SU-DHL-6 (cell line): ENCODE measurements around the gene IGLL5.

ENCODE experiments used
- H2AFZ ChIP-seq: fragments of 200-600 bp; sonication (generic); 2 replicates; pipeline ENCODE4 v1.6.1; 2014; ENCODE audit warnings: low read depth, mild to moderate bottlenecking, moderate library complexity, mixed read lengths, antibody characterized with exemption, low read length; ENCODE audit not compliant: severe bottlenecking
- H3F3A ChIP-seq: fragments of 200-600 bp; shearing (Covaris generic); 2 replicates; pipeline ENCODE4 v1.6.0; 2016; ENCODE audit warnings: antibody characterized with exemption, mild to moderate bottlenecking; ENCODE audit not compliant: insufficient read depth
- H3K27ac ChIP-seq: fragments of 200-600 bp; sonication (generic); 2 replicates; pipeline ENCODE4 v1.5.1; 2016; ENCODE audit warnings: low read depth, mild to moderate bottlenecking, low read length, moderate library complexity, mixed read lengths
- H3K27me3 ChIP-seq: fragments of 200-600 bp; sonication (generic), shearing (Covaris generic); 2 replicates; pipeline ENCODE4 v1.6.0; 2014; ENCODE audit warnings: mild to moderate bottlenecking, low read length
- H3K36me3 ChIP-seq: fragments of 200-600 bp; sonication (generic); 2 replicates; pipeline ENCODE4 v1.6.1; 2014; ENCODE audit warnings: mild to moderate bottlenecking, low read length, mixed read lengths
- H3K4me2 ChIP-seq: fragments of 300-600, 200-600 bp; shearing (Covaris generic), sonication (generic); 2 replicates; pipeline ENCODE4 v1.6.0; 2014; ENCODE audit warnings: low read length, low read depth, mild to moderate bottlenecking; ENCODE audit not compliant: poor library complexity, severe bottlenecking
- H3K4me3 ChIP-seq: fragments of 200-600 bp; sonication (generic); 2 replicates; pipeline ENCODE4 v1.5.1; 2014; ENCODE audit warnings: antibody characterized with exemption, low read length, mild to moderate bottlenecking, mixed read lengths; ENCODE audit not compliant: insufficient read depth, poor library complexity, severe bottlenecking
- H3K79me2 ChIP-seq: fragments of 200-600 bp; sonication (generic); 2 replicates; pipeline ENCODE4 v1.6.1; 2014; ENCODE audit warnings: mild to moderate bottlenecking, low read length, moderate library complexity; ENCODE audit not compliant: insufficient read depth
- H3K9ac ChIP-seq: fragments of 200-600 bp; sonication (generic); 2 replicates; pipeline ENCODE4 v1.7.0; 2014; ENCODE audit warnings: mild to moderate bottlenecking, low read length
- H3K9me2 ChIP-seq: fragments of 200-600 bp; sonication (generic); replicated peaks from 2 replicates; pipeline ENCODE4 v1.6.1; 2014; ENCODE audit warnings: low read length; ENCODE audit not compliant: insufficient read depth
- H3K9me3 ChIP-seq: fragments of 200-600 bp; sonication (generic); 2 replicates; pipeline ENCODE4 v1.6.1; 2014; ENCODE audit warnings: low read length, mixed read lengths; ENCODE audit not compliant: insufficient read depth
- H4K20me1 ChIP-seq: fragments of 200-600 bp; sonication (generic); 2 replicates; pipeline ENCODE4 v1.6.1; 2014; ENCODE audit warnings: low read depth, mild to moderate bottlenecking, antibody characterized with exemption, low read length, moderate library complexity, mixed read lengths
- EZH2phosphoT487 ChIP-seq: fragments of 200-600 bp; sonication (generic), shearing (Covaris generic); conservative IDR thresholded peaks from 2 replicates; pipeline ENCODE4 v1.6.1; 2018; ENCODE audit warnings: mild to moderate bottlenecking, antibody characterized with exemption, low read length, moderate library complexity, mixed read lengths
- TF ChIP-seq, protein P1 (sequence below): fragments of 200-600 bp; sonication (generic); IDR thresholded peaks from one replicate; pipeline ENCODE4 v1.5.1; 2017; ENCODE audit warnings: antibody characterized with exemption, mild to moderate bottlenecking, low read length, moderate library complexity; ENCODE audit not compliant: insufficient read depth, poor library complexity, severe bottlenecking

Gene IGLL5

DNA sequence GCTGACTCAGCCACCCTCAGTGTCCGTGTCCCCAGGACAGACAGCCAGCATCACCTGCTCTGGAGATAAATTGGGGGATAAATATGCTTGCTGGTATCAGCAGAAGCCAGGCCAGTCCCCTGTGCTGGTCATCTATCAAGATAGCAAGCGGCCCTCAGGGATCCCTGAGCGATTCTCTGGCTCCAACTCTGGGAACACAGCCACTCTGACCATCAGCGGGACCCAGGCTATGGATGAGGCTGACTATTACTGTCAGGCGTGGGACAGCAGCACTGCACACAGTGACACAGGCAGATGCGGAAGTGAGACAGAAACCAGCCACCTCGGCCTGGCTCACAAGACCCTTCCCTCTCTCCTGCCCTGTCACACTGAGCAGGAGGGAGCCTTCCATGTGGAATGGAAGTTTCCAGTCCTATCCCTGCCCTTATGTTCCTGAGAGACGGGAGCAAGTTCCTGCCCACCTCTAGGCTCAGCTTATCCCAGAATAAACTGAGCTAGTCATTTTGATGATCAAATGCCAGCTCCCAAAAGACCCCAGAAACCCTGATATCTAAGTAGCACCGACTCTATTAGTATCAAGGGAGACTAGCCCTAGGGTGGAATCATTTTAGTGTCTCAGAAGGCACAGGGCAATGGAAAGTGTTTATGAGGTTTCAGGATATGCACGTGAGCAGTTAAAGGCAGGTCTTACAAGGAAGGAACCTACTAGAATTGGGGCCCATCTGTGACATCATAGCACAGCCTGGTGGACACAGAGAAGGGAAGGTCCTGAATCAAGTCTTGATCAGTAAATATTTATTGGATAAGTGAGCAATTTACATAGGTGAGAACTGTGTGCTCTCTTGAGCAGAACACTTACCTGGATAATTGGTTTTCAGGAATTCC, 6.3 kb upstream of the IGLL5 start:
- TF ChIP-seq EZH2phosphoT487 = no peak
- TF ChIP-seq, protein P1, sequence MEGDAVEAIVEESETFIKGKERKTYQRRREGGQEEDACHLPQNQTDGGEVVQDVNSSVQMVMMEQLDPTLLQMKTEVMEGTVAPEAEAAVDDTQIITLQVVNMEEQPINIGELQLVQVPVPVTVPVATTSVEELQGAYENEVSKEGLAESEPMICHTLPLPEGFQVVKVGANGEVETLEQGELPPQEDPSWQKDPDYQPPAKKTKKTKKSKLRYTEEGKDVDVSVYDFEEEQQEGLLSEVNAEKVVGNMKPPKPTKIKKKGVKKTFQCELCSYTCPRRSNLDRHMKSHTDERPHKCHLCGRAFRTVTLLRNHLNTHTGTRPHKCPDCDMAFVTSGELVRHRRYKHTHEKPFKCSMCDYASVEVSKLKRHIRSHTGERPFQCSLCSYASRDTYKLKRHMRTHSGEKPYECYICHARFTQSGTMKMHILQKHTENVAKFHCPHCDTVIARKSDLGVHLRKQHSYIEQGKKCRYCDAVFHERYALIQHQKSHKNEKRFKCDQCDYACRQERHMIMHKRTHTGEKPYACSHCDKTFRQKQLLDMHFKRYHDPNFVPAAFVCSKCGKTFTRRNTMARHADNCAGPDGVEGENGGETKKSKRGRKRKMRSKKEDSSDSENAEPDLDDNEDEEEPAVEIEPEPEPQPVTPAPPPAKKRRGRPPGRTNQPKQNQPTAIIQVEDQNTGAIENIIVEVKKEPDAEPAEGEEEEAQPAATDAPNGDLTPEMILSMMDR = peak; percentile 8
- H3K4me2 ChIP-seq = peak overlapping the region; percentile 65
- no peaks in the 10 kb centered on the region for H4K20me1 ChIP-seq
- H3K79me2 ChIP-seq = peaks cover 12% of the 10 kb centered on the region
- no peak overlapping the region for H2AFZ ChIP-seq
- no peaks in the 10 kb centered on the region for H3K36me3 ChIP-seq
- H3K27me3 ChIP-seq = no peaks in the 10 kb centered on the region
- peaks cover 78% of the 10 kb centered on the region for H3F3A ChIP-seq
- peak overlapping the region; percentile 29 for H3K4me3 ChIP-seq
- peak overlapping the region; percentile 98 for H3K27ac ChIP-seq
- H3K9me3 ChIP-seq = no peaks in the 10 kb centered on the region
- H3K9ac ChIP-seq = peak overlapping the region; percentile 66
- no peaks in the 10 kb centered on the region for H3K9me2 ChIP-seq

DNA sequence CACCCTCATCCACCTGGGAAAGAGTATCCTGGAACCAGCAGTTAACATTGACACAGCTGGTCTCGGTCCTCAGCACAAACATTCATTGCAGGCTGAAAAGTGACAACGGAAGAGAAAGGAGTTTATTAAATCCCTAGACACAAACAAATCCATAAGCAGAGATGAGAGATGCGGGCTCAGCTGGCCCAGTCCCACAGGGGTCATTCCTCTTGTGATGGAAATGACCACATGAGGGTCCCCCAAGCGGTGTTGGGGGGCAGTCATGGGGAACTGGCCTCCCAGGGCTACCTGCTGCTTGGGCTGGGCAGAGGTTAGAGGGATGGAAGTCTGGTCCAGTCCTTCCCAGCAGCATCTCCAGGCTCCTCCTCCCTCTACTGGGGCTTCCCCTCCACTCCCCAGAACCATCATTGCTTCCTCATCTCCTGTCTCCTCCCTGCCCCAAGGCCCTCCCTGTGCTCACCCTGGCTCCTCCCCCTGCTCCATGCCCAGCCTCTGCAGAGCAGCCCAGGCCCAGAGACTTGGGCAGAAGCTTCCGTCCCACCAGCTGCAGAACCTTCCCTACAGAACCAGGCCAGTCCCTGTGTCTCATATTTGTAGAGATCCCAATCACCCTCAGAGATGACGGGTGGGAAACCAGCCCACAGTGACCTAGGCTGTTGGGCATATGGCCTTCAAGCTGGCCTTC, 5.4 kb upstream of the IGLL5 start:
- no peak for TF ChIP-seq EZH2phosphoT487
- Histone ChIP-seq H3K9ac (peak overlapping the region; percentile 66), H3K27ac (peak overlapping the region; percentile 98), H2AFZ (no peak overlapping the region), H3K9me3 (no peaks in the 10 kb centered on the region), H4K20me1 (no peaks in the 10 kb centered on the region), H3F3A (peaks cover 86% of the 10 kb centered on the region), H3K9me2 (no peaks in the 10 kb centered on the region), H3K4me2 (peak overlapping the region; percentile 65), H3K36me3 (no peaks in the 10 kb centered on the region), H3K27me3 (no peaks in the 10 kb centered on the region), H3K4me3 (peak overlapping the region; percentile 42), H3K79me2 (peaks cover 20% of the 10 kb centered on the region)

DNA sequence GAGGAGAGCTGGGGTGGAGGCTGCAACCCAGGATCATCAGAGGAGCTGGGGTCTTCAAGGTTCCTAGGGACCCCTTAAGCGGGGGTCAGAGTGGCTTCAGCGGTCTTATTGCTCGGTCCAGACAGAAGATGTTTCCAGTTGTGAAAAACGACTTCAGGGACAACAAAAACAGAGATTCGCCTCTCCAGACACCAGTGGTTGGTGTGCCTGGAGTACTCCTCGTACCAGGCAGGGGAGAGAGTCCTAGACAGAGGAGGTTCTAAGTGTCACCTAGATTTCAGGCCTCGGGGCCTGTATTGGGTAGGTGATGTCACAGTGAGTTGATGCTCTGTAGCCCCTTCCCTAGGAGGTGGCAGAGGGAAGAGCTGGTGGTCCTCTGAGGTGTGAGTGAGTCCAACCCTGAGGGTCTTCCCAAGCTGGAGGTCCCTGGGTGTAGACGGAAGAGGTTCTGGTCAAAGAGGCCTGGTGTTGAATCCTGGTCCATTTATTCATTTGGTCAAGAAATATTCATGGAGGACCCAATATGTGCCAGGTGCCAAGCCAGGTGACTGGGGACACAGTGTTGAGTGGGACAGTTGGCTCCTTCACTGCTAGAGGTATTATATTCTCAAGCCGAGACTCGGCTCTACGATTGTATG, 4.4 kb upstream of the IGLL5 start:
- H4K20me1 ChIP-seq = no peaks in the 10 kb centered on the region
- no peaks in the 10 kb centered on the region for H3K27me3 ChIP-seq
- no peak for TF ChIP-seq EZH2phosphoT487
- TF ChIP-seq, protein P1 = no peak
- H3K4me3 ChIP-seq = peak overlapping the region; percentile 42
- H3K27ac ChIP-seq = peak overlapping the region; percentile 98
- H3F3A ChIP-seq = peaks cover 82% of the 10 kb centered on the region
- no peaks in the 10 kb centered on the region for H3K9me2 ChIP-seq
- peak overlapping the region; percentile 66 for H3K9ac ChIP-seq
- peak overlapping the region; percentile 65 for H3K4me2 ChIP-seq
- H3K79me2 ChIP-seq = peaks cover 30% of the 10 kb centered on the region
- no peaks in the 10 kb centered on the region for H3K9me3 ChIP-seq
- no peak overlapping the region for H2AFZ ChIP-seq
- no peaks in the 10 kb centered on the region; the same call in 1 of the 2 replicates for H3K36me3 ChIP-seq
